GM19328 (cell line): ENCODE data around the gene RAB17.

ENCODE experiments used
- ATAC-seq: cut with Tn5 transposase; IDR thresholded peaks from one replicate; pipeline ENCODE4 v1.9.1; 2021; ENCODE audit warnings: mild to moderate bottlenecking, moderate library complexity; ENCODE audit not compliant: unreplicated experiment

The RAB17 gene

DNA sequence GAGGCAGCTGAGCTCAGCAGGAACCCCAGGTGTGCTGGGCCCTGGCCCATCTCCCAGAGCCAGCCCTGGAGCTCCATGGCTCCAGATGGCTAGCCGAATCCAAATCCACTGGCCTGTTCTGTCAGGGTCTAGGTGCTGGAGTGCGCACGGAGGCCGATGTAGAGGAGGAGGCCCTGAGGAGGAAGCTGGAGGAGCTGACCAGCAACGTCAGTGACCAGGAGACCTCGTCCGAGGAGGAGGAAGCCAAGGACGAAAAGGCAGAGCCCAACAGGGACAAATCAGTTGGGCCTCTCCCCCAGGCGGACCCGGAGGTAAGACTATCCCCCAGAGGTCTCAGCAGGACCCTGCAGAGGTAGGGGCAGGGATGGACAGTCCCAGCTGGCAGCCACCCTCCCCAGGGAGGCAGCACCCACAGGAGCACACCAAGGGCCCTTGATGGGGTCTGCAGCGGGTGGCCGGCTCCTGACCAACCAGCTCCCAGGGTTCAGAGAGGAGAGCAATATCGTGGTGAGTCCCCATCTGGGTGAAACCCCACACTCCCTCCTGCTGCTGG, 50.2 kb downstream of the RAB17 start:
- ATAC-seq = no peak

DNA sequence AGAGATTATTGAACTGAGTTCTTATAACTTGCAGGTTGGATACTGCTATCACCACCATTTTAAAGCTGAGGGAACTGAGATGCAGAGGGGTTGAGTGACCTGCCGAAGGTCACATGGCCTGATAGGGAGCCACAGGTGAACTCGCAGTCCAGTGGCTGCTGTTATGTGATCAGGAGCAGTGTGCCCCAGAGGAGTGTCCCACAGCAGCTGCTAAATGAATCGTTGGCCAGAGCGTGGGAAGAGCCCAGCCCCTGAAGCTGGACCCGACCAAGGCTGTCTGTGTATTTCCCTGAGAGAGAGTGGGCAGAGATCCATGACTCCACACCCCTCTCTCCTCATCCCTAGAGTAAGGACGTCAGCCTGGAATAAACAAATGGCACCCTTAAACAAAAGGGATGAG, 50.9 kb downstream of the RAB17 start:
- ATAC-seq = no peak

DNA sequence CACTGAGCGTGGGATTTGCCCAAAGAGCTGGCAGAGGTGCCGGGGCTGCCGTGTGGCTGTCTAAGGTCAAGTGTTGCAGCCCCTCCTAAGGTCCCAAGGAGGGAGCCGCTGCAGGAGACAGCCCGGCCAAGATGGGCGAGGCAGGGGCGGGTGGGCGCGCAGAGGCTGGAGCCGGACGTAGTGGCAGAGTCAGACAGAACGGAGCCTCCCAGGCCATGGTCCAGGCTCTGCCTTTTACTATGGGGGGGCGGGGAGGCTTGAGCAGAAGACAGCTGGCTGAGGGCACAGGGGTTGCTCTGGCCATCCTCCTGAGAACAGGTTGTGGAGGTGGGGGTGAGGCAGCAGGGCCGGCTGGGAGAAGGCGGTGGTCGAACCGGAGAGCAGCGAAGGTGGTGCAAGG, 51.6 kb downstream of the RAB17 start:
- ATAC-seq = no peak

DNA sequence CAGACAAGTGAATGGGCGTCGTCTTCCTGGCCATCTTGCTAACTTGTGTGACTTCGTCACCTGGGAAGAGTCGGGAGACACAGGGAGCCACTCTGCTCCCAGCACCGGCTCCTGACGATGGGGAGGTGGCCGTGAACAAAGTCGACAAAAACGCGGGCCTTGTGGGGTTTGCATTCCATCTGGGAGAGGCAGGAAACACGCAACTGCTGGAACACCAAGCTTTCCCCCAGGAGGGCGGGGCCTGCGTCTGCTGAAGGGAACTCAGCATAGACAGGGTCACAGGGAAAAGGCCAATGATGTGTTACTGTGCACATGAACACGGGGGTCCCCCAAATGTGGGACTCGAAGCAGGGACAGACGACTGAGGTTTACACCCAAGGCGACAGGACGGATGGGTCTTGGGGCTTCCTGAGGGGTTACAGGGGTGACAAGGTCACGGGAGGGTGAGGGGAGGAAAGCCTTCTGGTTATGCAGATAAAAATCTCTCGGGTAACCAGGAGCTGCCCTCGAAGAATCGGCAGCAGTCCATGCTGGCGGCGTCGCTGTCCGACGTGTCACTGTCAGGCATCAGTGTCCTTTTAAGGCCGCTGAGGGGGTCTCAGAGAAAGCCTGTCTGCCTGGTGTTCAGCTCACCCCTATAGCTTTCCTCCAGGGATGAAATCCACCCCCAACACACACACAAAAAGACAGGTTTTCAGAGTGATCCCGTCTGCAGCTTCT, 52.4 kb downstream of the RAB17 start:
- no peak for ATAC-seq

DNA sequence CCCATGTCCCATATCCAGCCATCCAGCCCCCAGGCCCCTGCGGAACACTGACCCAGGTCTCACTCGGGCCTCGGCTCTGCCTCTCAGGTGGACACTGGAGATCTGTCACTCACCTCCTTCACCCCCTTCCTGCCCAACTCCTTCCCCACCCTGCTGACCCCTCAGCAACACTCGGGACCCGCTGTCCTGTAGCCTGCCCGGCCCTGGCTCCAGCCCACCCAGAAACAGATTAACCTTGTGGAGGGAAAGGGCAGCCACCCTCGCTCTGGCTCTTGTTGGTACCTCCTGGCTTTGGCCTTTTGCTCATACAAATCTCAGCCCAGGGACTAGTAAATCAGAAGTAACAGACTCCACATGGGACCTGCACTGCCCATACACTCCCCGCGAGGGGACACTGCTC, 53.9 kb downstream of the RAB17 start:
- ATAC-seq = no peak

DNA sequence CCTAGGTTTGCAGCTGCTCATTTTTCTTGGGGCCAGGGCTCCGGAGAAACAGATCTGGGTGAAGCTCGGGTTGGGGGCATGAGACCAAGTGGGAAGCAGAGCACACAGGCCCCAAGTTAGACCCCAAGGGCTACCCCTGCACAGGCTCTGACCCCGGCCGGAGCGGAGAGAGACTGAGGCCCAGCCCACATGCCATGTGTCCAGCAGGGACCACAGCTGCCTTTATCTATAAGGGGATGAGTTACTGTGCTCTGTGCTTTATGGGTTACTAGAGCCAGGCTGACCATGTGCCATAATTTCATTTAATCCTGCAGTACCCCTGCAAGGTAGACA, 54.5 kb downstream of the RAB17 start:
- no peak for ATAC-seq

DNA sequence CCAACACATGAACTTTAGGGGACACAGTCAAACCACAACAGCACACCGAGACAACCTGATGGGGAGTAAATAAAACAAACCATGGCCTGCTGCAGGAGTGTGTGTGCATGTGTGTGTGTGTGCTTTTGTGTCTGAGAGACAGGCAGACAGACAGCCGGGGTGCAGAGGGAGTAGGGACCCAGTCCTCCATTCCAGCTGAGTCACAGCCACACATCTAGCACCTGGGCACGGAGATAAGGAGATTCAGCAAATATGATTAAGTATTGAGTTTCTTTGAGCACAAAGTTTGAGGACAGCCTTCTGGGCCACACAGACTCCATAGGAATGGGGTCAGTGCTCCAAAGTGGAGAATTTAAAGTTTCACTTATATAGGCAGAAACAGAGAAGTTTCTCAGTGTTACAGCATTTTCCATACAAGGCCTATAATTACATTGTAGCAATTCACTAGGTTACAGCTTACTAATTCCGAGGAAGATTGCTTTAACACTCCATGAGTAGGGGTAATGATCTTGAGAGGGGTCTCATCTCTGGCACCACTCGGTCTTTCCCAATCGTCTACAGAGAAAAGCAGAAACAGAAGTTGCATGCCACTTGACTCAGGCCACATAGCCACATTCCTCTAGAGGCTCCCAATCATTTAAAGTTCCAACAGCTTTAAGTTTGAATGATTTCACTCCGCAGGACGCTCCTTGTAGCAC, 55.0 kb downstream of the RAB17 start:
- no peak for ATAC-seq

DNA sequence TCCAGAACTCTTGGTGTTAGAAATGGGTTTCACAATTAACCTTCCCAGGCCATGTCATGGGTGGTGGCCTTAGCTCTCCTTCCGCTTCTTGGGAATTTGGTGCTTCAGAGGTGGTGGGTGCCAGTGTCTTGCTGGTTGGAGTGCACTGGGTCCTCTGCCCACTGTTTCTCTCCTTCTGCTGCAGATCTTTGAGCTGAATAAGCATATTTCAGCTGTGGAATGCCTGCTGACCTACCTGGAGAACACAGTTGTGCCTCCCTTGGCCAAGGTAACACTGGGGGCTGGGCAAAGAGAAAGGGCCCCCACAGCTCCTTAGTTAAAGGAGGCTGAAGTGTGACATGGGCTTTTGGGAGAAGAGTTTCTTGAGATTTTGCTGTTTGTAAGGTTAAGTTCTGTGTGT, 56.2 kb downstream of the RAB17 start:
- ATAC-seq = no peak

DNA sequence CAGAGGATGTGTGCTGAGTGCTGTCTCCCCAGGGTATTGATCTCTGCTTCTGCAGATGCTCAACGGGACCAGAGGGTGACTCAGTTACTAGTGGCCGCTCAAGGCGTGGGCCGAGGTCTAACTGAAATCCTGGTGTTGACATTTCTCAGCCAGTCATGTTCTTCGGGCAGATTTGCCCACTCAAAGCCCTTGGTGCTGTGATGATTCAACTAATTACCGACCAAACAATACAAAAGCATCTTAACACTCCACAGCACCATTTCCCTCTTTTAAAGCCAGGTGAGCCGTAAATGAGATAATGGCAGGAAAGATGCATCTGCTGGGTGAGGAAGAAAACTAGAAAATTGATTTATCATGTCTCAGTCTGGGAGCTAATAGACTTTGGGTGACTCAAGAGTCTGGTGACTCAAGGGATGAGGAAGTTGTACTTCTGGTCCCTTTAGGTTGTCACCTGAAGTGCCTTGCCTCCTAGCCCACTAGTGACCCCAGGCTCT, 56.8 kb downstream of the RAB17 start:
- no peak for ATAC-seq

DNA sequence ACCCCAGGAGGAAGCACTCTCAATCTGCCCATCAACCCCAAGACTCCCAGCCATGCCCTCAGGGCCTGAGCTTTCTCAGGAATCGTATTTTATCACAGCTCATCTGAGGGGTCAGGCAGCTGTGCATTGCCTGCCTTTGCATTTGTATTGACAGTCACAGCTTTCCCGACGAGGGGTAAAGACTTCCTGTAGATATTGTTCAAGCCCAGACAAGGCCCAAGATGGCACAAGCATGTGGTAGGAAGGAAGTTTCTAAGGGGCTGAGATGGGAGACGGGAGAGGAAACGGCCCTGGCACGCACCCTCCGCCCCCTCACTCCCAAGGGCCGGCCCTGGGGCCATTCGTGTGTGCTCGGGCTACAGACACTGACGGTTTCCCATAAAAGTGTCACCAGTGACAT, 58.4 kb downstream of the RAB17 start:
- ATAC-seq = no peak

DNA sequence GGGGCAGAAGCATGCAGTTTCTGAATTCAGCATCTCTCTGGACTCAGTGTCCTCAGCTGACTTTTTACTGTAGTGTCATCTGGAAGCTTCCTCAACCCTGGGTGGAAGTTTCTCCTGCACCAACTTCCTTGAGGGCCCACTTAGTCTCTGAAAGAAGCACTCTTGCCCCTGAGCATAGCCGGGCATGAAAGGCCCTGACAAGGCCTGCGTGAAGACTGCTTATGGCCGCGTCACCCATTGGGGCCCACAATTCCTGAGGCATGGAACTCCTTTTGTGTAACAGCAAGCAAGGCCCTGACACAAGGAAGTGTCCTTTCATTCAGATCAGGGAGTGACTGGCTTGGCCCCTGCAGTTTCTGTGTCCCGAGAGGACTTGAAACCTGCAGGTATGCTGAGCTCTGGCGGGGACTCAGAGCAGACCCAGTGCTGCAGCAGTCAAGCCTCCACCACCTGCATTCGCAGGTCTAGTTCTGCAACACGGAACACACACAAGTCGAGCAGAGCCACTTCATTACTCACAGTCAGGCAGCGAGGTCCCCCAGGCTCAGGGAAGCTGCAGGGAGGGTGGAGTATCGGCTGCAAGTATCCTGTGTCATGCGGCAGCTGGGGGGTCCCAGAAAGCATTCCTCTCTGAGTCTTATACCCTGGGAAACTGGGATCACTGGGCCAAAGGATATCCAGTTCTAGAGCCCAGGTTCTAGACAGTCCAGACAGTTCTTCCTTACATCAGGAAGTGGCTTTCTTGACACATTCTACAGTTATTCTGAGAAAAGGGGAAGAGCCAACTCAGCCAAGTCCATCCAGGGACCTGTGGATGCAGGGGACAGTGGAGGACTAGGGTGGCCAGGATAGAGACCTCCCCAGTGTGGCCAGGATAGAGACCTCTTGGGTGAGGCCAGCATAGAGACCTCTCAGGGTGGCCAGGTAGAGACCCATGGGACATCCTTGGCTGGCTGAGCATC, 59.8 kb downstream of the RAB17 start:
- no peak for ATAC-seq

DNA sequence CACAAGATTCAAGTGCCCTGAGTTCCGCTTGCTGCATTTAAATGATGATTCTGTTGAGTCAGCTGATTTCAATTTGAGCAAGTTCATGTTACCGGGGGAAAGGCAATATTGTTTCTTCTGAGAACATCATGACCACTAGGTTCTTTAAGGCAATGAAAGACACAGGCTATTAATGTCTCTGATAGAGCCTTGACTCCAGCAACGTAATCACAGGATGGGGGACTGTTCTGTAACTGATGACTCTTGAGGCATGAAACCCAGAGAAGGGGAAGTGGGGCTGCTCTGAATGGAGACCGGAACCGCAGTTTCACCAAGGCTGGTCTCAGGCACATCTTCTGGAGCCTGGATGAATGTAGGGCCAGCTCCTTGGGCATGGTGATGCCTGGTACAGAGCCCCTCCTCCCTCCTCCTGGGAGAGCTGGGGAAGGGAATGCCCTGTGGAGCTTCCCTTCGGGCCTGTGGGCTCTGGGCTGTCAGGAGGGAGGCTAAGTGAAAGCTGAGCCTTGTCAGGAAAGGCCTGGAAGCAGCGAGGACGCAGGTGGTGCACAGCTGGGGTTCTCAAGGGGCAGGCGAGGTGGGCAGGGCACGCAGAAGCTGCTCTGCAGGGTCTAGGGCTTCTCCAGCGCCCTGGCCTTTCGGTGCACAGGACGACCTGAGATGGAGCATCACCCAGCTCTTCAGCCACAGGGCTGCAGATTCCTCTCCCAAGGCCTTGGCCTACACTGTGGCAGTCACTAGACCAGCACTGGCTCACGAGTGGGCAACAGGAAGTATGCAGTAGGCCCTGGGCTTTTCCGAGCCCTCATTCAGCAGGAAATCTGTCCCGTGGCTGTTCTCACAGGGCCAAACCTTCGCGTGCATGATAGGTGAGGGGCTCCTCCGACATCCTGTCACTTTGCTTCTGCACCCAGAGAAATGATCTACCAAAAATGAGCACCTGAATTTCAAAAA, 60.8 kb downstream of the RAB17 start:
- peak; percentile 81 for ATAC-seq

DNA sequence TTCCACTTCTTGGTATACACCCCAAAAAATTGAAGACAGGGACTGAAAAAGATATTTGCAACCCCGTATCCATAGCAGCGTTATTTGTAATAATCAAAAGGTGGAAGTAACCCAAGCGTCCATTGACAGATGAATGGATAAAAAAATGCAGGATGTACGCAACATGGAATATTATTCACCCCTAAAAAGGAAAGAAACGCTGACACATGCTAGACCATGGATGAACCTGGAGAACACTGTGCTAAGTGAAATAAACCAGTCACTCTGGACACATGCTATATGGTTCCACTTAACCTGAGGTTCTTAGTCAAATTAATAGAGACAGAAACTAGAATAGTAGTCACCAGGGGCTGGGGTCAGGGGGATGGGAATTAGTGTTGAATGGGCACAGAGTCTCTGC, 62.8 kb downstream of the RAB17 start:
- no peak for ATAC-seq

DNA sequence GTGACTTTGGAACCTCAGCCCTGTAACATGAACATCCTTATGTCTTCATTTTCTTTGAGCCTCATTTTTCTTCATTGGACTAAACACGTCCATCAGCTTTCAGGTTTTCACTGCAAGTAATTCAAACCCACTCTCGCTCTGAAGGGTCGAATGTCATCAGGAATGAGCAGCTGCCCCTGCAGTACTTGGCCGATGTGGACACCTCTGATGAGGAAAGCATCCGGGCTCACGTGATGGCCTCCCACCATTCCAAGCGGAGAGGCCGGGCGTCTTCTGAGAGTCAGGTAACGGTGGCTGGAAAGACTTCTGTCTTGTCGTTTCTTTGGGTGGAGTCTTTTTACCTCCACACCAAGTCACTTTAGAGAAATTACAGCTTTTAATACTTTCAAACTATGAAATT, 63.3 kb downstream of the RAB17 start:
- ATAC-seq = no peak

DNA sequence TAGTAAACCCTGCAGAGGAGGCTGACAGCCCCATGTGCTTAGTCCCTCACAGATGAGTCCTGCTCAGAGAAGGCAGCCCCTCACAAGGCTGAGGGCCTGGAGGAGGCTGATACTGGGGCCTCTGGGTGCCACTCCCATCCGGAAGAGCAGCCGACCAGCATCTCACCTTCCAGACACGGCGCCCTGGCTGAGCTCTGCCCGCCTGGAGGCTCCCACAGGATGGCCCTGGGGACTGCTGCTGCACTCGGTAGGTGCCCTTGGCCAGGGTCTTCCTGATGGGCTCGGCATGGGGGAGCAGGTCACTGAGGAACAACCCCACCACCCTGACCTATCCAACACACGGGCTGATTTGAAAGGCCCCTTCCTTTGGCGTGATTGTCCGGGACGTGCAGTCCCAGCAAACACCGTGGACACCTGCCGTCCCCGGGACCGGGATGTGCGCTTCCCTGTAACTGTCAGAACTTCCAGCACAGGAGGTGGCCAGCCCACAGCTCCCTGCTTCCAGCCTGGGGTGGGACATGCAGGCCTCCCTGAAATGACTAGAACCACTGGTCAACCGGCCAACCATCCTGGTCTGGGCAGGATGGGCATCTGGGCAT, 64.9 kb downstream of the RAB17 start:
- ATAC-seq = no peak

DNA sequence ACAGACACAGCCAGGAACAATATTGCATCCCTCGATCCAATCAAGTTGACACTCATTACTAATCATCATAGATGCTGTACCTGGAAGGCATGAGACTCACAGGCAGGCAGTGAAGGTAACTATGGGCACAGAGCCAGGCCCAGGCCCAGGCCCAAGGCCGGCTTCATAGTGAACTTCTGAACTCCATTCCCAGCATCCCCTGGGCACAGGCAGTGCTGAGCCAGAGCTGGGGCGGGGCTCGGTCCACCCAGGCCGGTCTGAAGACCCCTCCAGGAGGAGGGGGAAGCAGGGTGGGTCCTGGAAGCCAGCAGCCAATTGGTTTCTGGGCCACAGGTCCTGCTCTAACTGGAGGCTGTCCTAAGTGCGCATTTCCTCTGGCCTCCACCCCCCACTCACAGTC, 65.9 kb downstream of the RAB17 start:
- ATAC-seq = no peak
